Stimulated activated CD4-positive, alpha-beta T cell treated with anti-CD3 and anti-CD28 coated beads, Interleukin-12 subunit alpha, Interleukin-12 subunit beta, amount 100 ng/mL, for 24 hours (primary cell): ENCODE measurements around the gene TNFRSF9.

Source experiments
- DNase-seq, 2 experiments: peaks; one replicate each; pipeline ENCODE4 v3.0.0-alpha.2; 2020; ENCODE audit warnings: low read depth in 2 of 2

TNFRSF9 gene

DNA sequence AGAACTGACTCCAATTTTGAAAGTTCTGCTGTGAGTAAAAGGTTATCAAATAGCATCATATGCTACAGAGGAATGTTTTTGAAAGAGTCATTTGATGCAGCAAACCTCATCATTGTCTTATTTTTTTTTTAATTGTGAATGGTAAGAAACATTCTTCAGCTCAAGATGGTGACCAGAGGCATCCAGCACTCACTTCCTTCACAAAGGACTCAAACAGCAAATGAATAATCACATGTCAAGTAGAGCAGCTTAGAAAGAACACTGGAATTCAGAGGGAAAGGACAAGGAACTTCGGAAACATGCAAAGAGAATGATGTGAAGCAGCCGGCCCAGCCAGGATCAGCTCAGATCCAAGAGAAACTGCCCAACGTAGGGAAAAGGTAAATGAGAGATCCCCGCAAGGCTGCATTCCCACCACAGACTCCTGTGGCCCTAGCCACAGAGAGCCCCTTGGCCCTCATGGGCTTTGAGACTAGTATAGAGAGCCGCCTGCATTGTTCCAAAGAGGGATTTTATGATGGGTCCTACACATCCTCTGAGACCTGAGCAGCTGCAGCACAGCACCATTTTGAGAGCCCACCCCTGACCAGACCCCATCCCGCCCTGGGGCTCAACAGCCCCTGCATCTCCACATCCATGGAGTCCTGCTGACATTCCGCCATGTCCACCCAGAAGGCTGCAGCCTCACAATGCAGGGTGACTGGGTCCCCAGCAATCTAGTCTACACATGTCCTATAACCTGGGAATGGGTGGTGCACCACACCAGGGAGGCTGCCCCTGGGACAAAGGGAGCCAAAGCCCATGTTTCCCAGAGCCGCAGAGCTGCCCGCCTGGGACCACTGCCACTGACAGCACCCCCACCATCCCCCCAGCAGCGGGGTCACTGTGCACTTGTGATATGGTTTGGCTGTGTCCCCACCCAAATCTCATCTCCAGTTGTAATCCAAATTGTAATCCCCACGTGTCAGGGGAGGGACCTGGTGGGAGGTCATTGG is 66.5 kb downstream of the TNFRSF9 start:
- no peak for DNase-seq

DNA sequence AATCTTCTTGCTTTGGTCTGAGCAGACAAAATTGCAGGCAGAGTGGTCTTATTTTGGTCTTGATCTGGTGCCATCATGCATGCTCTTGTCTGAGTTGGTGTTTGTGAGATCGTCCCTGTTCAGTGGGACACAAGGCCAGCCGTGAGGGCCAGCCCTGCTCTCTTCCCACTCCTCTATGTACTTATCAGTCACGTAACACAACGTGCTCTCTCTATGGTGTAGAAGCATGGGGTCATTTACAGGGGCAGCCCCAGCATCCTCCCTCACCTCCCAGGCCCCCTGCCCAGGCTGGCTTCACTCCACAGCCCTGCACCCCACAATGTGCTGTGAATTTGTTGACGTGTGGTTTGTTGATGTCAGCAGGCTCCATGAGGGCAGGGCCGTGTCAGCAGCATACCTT is 69.5 kb downstream of the TNFRSF9 start:
- DNase-seq, result no peak

DNA sequence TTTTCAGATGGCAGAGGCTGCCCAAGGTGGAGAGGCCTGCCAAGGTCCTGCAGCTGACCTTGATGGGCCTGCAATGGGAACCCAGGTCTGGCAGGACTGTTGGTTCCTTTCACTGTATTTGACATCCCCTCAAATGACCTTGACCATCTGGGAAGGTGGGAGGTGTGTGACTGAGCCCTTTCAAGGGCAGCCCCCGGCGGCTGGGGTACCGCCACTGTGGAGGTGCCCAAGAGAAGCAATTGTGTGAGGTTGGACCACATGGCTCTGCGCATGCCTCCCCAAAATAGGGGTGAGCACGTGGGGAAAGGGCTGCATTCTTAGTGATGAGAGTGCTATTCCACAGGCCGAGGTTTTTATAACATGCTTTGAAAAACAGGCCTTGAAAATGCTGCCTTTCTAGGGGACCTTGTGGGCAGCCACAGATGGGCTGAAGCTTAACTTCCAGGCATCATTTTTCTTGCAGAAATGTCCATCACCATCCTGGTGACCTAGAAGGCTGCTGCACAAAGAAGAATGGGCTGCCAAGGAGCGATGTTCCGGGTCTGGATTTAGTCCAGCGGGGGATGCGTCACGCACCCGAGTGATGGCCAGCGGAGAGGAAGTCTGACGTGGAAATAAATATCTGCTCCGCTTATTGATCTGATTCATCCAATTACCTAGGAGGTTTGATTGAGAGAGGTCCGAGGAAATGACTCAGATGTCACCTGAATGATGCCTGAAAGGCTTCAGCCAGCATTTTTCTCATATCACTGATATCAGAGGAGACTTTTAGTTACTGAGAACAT is 71.3 kb downstream of the TNFRSF9 start:
- DNase-seq, result no peak

DNA sequence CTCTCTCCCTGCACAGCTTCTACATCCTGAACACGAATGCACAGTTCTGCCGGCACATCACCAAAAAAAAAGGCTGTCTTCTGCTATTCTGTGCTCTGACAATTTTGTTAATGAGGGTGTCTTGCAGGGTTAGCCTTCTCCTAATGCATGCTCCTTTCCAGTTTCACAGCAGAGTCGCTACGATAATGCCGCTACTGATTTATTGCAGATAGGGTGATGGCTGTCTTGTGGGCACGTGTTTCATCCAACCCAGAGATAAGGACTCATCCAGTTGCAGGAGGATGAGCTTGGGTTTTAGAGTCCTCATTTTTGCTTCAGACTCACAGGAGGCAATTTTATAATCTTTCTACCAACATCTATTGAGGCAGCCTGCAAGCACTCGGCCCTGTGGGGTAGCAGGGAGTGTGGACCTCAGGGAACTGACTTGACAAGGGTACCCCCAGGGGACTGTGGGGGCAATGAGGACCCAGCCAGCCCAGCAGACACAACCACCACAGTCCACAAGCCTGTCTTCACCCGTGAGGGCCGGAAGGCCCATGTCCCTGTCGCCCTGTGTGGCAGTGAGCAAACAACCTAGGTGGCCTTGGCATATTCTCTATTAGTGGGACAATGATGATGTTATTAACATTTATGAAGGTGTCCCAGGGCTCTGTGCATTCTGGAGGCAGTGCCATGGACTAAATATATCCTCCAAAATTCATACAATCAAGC is 72.4 kb downstream of the TNFRSF9 start:
- no peak for DNase-seq

DNA sequence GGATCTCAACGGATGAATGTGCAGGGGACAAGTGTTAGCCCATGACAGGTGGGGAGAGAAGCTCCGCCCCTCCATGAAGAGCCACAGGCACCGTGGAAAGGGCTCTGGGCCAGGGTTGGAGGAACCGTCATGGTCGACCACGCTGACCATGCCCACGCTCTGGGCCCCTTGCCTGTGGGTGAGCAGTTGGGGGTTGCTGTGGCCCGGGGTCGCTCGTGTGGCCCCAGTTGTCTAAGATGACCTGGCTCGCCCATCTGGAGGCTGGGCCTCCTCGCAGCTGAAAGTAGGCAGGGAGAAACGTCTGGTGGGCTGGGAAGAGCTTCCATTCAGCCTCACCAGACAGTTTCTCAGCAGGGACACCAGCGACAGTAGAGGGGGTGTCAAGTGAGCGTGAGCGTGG is 74.7 kb downstream of the TNFRSF9 start:
- DNase-seq, result no peak
